ENCODE measurements around the gene GATA3.

GRCh38 chr10:8035006-8035640 is 19.4 kb upstream of the GATA3 start:
- no peak for TF ChIP-seq CTCF (IDR thresholded peaks at IDR 0.05 in 4 of 5, conservative IDR thresholded peaks at IDR 0.05 in 1 of 5)
- TF ChIP-seq POLR2A (IDR thresholded peaks at IDR 0.05): no peak

Data from gastrocnemius medialis (tissue), 4 donors.